Spleen (tissue), 11 donors: ENCODE data around the gene RBM4. TPM values are rescaled to one million over a fixed set of nuclear protein-coding genes. Genes with fewer than 3 reads are reported as not detected.

Source experiments
- DNase-seq: peaks from one replicate; pipeline ENCODE4 v3.0.0-alpha.2; 2020
- H3K27ac ChIP-seq, 8 donors: fragments of 200-600 bp; sonication (generic) in 7 of 8; 1 replicate in 4 of 8; 2 replicates in 4 of 8; pipeline versions ENCODE4 v1.5.0 to v1.8.0; 2016 to 2021; ENCODE audit warnings: inconsistent platforms in 4 of 8, mild to moderate bottlenecking in 4 of 8, moderate library complexity in 1 of 8
- H3K27me3 ChIP-seq, 7 donors: fragments of 200-600 bp; sonication (generic) in 6 of 7; replicated peaks in 1 of 7; 1 replicate in 4 of 7; 2 replicates in 3 of 7; pipeline versions ENCODE4 v1.5.0 to v1.8.0; 2016 to 2021; ENCODE audit warnings: inconsistent platforms in 3 of 7, mild to moderate bottlenecking in 1 of 7
- H3K36me3 ChIP-seq, 6 donors: fragments of 200-600 bp; sonication (generic) in 5 of 6; 1 replicate in 4 of 6; 2 replicates in 2 of 6; pipeline versions ENCODE4 v1.5.0 to v1.8.0; 2016 to 2021; ENCODE audit warnings: inconsistent platforms in 2 of 6
- H3K4me1 ChIP-seq, 6 donors: fragments of 200-600 bp; sonication (generic) in 5 of 6; 1 replicate in 3 of 6; 2 replicates in 3 of 6; pipeline versions ENCODE4 v1.5.0 to v1.8.0; 2016 to 2021; ENCODE audit warnings: inconsistent platforms in 3 of 6
- H3K4me3 ChIP-seq, 8 donors: fragments of 200-600 bp; sonication (generic) in 7 of 8; 1 replicate in 4 of 8; 2 replicates in 4 of 8; pipeline versions ENCODE4 v1.5.0 to v1.8.0; 2016 to 2021; ENCODE audit warnings: inconsistent platforms in 4 of 8, mild to moderate bottlenecking in 4 of 8, moderate library complexity in 2 of 8
- H3K9me3 ChIP-seq, 8 donors: fragments of 200-600 bp; sonication (generic) in 7 of 8; 1 replicate in 4 of 8; 2 replicates in 4 of 8; pipeline versions ENCODE4 v1.5.0 to v1.8.0; 2016 to 2021; ENCODE audit warnings: inconsistent platforms in 4 of 8
- CTCF ChIP-seq, 11 experiments: fragments of 200-600 bp in 7 of 11; fragments of 450-650 bp in 4 of 11; sonication (generic) in 4 of 11; IDR thresholded peaks in 8 of 11; conservative IDR thresholded peaks in 3 of 11; 1 replicate in 7 of 11; 2 replicates in 4 of 11; pipeline versions ENCODE4 v1.4.0 to v1.8.0; 2016 to 2021; ENCODE audit warnings: antibody characterized with exemption in 11 of 11, inconsistent platforms in 4 of 11, mild to moderate bottlenecking in 1 of 11
- POLR2A ChIP-seq, 3 donors: fragments of 450-650 bp; IDR thresholded peaks; one replicate each; pipeline ENCODE4 v1.5.1; 2017; ENCODE audit warnings: antibody characterized with exemption in 3 of 3, mild to moderate bottlenecking in 1 of 3
- POLR2AphosphoS5 ChIP-seq, 3 donors: sonication (generic); formaldehyde crosslinking; IDR thresholded peaks; one replicate each; pipeline ENCODE4 v1.5.1; 2017; ENCODE audit warnings: antibody characterized with exemption in 3 of 3
- WGBS, 5 donors: extraction: QIAGEN DNeasy Blood & Tissue Kit in 3 of 5; methylation state at CpG; one replicate each; pipeline versions ENCODE4 v1.1.5 to v1.1.7; 2013 to 2018; 5-methylcytosine and 5-hydroxymethylcytosine counted together
- intact Hi-C: fragments of 100-400 bp; cut with DNase I; formaldehyde crosslinking; loops from one replicate; pipeline ENCODE4 v1.15.0; 2023; ENCODE audit warnings: low total_unique reads
- polyA plus RNA-seq, 3 donors: library from polyadenylated mRNA; stranded (reverse); fragments of 200-250 nt; gene quantifications; one replicate each; pipeline ENCODE4 v1.2.1, GENCODE V29; 2013
- total RNA-seq, 7 donors: library from RNA; depleted of rRNA in 3 of 7; stranded (reverse); fragments of >200 nt in 3 of 7; fragmentation: NEBNext Ultra II Directional in 4 of 7; extraction: Animal tissue kit (Norgen Biotek cat#: 25700) in 4 of 7; gene quantifications; one replicate each; pipeline versions ENCODE4 v1.1.0 to v1.2.1, GENCODE V29; 2016 to 2021
- donor health status: healthy with polysubstance abuse.
- donor health status: DM: no; HTN: no; CAD: no; lungs with moderate emphysema.
- donor health status: DM: no; HTN: no; CAD: no.
- donor health status: Bipolar disorder and iron deficiency.
- donor health status: healthy.
- donor health status: DM: no; HTN: no; CAD: no.
- donor health status: DM: yes; HTN: yes; CAD: no.

The RBM4 gene
- total and polyA plus RNA-seq, 10 donors = 70.1 to 139 (median 126) TPM

- TF ChIP-seq POLR2AphosphoS5 (IDR thresholded peaks at IDR 0.05) (no peak), CTCF (IDR thresholded peaks at IDR 0.05 in 8 of 11, conservative IDR thresholded peaks at IDR 0.05 in 3 of 11) (no peak), POLR2A (IDR thresholded peaks at IDR 0.05) (no peak)
- DNase-seq = peak; percentile 42
- H3K4me1 ChIP-seq = peaks cover 0 to 22% (median 5%) of the 10 kb centered on the region in 6 donors
- H3K4me3 ChIP-seq = no peak overlapping the region
- H3K27me3 ChIP-seq = no peaks in the 10 kb centered on the region
- H3K36me3 ChIP-seq = no peaks in the 10 kb centered on the region
- WGBS, 5 donors = 84 to 94% (median 93%) methylated on average over 17 to 32 of the region's 32 CpGs
- no peak overlapping the region for H3K27ac ChIP-seq
- intact Hi-C loops = loop anchor here (5.0 kb wide), 1 partner anchor 192 kb away; no protein-coding TSS in a partner anchor
- no peaks in the 10 kb centered on the region for H3K9me3 ChIP-seq
Measured at GRCh38 chr11:66689661-66690590, 51.4 kb downstream of the RBM4 start.

- Histone ChIP-seq H3K4me3 (no peak overlapping the region), H3K9me3 (no peaks in the 10 kb centered on the region), H3K4me1 (peaks cover 0 to 12% (median 6%) of the 10 kb centered on the region in 6 donors), H3K27me3 (no peaks in the 10 kb centered on the region), H3K36me3 (no peaks in the 10 kb centered on the region), H3K27ac (no peak overlapping the region)
- DNase-seq = peak; percentile 69
- no peak for TF ChIP-seq CTCF (IDR thresholded peaks at IDR 0.05 in 8 of 11, conservative IDR thresholded peaks at IDR 0.05 in 3 of 11)
- no peak for TF ChIP-seq POLR2AphosphoS5 (IDR thresholded peaks at IDR 0.05)
- no peak for TF ChIP-seq POLR2A (IDR thresholded peaks at IDR 0.05)
- intact Hi-C loops = loop anchor here (5.0 kb wide), 1 partner anchor 191 kb away; no protein-coding TSS in a partner anchor
- WGBS, 5 donors = 86 to 93% (median 90%) methylated on average over 20 to 38 of the region's 38 CpGs
Measured at GRCh38 chr11:66691311-66691980, 52.9 kb downstream of the RBM4 start.

- intact Hi-C loops = loop anchor here (5.0 kb wide), 1 partner anchor 190 kb away; no protein-coding TSS in a partner anchor
- Histone ChIP-seq H3K36me3 (no peaks in the 10 kb centered on the region), H3K4me1 (peaks cover 0 to 11% (median 6%) of the 10 kb centered on the region in 6 donors), H3K27me3 (no peaks in the 10 kb centered on the region), H3K9me3 (no peaks in the 10 kb centered on the region), H3K4me3 (no peak overlapping the region), H3K27ac (no peak overlapping the region)
- DNase-seq = no peak
- TF ChIP-seq POLR2A (IDR thresholded peaks at IDR 0.05) = no peak
- TF ChIP-seq CTCF (IDR thresholded peaks at IDR 0.05 in 8 of 11, conservative IDR thresholded peaks at IDR 0.05 in 3 of 11) = no peak
- 91 to 98% (median 95%) methylated on average over 14 to 18 of the region's 18 CpGs for WGBS, 5 donors
Measured at GRCh38 chr11:66692446-66692845, 53.9 kb downstream of the RBM4 start.
